ENCODE data around the gene PARP15. TPM values are rescaled to one million over a fixed set of nuclear protein-coding genes. Genes with fewer than 3 reads are reported as not detected.
A peak's percentile ranks its signal among the peaks of the same experiment; 100 is the strongest.
"Not testable (repeated sequence)": the region's sequence is repeated elsewhere in the genome, so short reads cannot be mapped to it uniquely, and the experiment has no call there.

Gene PARP15
- total RNA-seq, 1 donor from 2014 or later: 0.55 TPM

- DNase-seq (ENCODE audit: low spot score, unreplicated experiment): peak; percentile 18
- Mint-ChIP-seq H3K27ac (no peak overlapping the region), H3K27me3 (no peaks in the 10 kb centered on the region), H3K9me3 (ENCODE audit: low read depth) (no peaks in the 10 kb centered on the region), H3K36me3 (ENCODE audit: insufficient read depth) (peaks cover 1% of the 10 kb centered on the region), H3K4me3 (ENCODE audit: low read depth) (no peak overlapping the region), H3K4me1 (ENCODE audit: low read depth) (peaks cover 9% of the 10 kb centered on the region)
- TF ChIP-seq CTCF (IDR thresholded peaks at IDR 0.05; ENCODE audit: unreplicated experiment): peak; percentile 66
Observed at GRCh38 chr3:122560680-122561079, 16.8 kb upstream of the PARP15 start.

- peaks cover 5% of the 10 kb centered on the region for H3K36me3 Mint-ChIP-seq (ENCODE audit: insufficient read depth)
- peaks cover 9% of the 10 kb centered on the region for H3K4me1 Mint-ChIP-seq (ENCODE audit: low read depth)
- H3K27ac Mint-ChIP-seq: peak overlapping the region; percentile 94
- no peaks in the 10 kb centered on the region for H3K9me3 Mint-ChIP-seq (ENCODE audit: low read depth)
- no peaks in the 10 kb centered on the region for H3K27me3 Mint-ChIP-seq
- DNase-seq (ENCODE audit: low spot score, unreplicated experiment): no peak
- peak overlapping the region; percentile 80 for H3K4me3 Mint-ChIP-seq (ENCODE audit: low read depth)
- TF ChIP-seq CTCF (IDR thresholded peaks at IDR 0.05; ENCODE audit: unreplicated experiment): no peak
Observed at GRCh38 chr3:122562923-122563716, 14.3 kb upstream of the PARP15 start.

- H3K4me3 Mint-ChIP-seq (ENCODE audit: low read depth): peak overlapping the region; percentile 80
Observed at GRCh38 chr3:122563717-122564025, 13.8 kb upstream of the PARP15 start.

GRCh38 chr3:122564155-122564912, 13.1 kb upstream of the PARP15 start, which contains the start of the genes DTX3L and PARP9:
TSS of gene DTX3L (plus strand) at chr3:122564338. CDS start at chr3:122564427, 89 bp downstream.
TSS of gene PARP9 (minus strand) at chr3:122564300. CDS start at chr3:122559620, 4,680 bp downstream.
- DNase-seq (ENCODE audit: low spot score, unreplicated experiment): peak; percentile 45
- no peaks in the 10 kb centered on the region for H3K9me3 Mint-ChIP-seq (ENCODE audit: low read depth)
- H3K36me3 Mint-ChIP-seq (ENCODE audit: insufficient read depth): peaks cover 5% of the 10 kb centered on the region
- peak within 1 kb of the TSS; percentile 94 for H3K27ac Mint-ChIP-seq
- peaks cover 20% of the 10 kb centered on the region for H3K4me1 Mint-ChIP-seq (ENCODE audit: low read depth)
- H3K27me3 Mint-ChIP-seq: no peaks in the 10 kb centered on the region
- peak within 1 kb of the TSS; percentile 80 for H3K4me3 Mint-ChIP-seq (ENCODE audit: low read depth)
- no peak for TF ChIP-seq CTCF (IDR thresholded peaks at IDR 0.05; ENCODE audit: unreplicated experiment)

More at GRCh38 chr3:122563717-122564025, 13.8 kb upstream of the PARP15 start:
- no peak for TF ChIP-seq CTCF (IDR thresholded peaks at IDR 0.05; ENCODE audit: unreplicated experiment)
- DNase-seq (ENCODE audit: low spot score, unreplicated experiment): no peak
- H3K36me3 Mint-ChIP-seq (ENCODE audit: insufficient read depth): peaks cover 5% of the 10 kb centered on the region
- H3K27me3 Mint-ChIP-seq: no peaks in the 10 kb centered on the region
- H3K9me3 Mint-ChIP-seq (ENCODE audit: low read depth): no peaks in the 10 kb centered on the region
- peak overlapping the region; percentile 94 for H3K27ac Mint-ChIP-seq
- H3K4me1 Mint-ChIP-seq (ENCODE audit: low read depth): peaks cover 13% of the 10 kb centered on the region

- not testable (repeated sequence) for H3K9me3 Mint-ChIP-seq (ENCODE audit: low read depth); H3K27me3 Mint-ChIP-seq; DNase-seq (ENCODE audit: low spot score, unreplicated experiment); H3K36me3 Mint-ChIP-seq (ENCODE audit: insufficient read depth); H3K4me3 Mint-ChIP-seq (ENCODE audit: low read depth)
- Mint-ChIP-seq H3K4me1 (ENCODE audit: low read depth) (peaks cover 24% of the 10 kb centered on the region), H3K27ac (peak overlapping the region; percentile 55)
Observed at GRCh38 chr3:122568131-122568530, 9.3 kb upstream of the PARP15 start.

All from progenitor cell of endocrine pancreas (in vitro differentiated cells).